KMS-11 (cell line): ENCODE data around the gene U2AF1L4.

Experiments used
- H2AFZ ChIP-seq: fragments of 200-600 bp; sonication (generic); 2 replicates; pipeline ENCODE4 v1.6.1; 2016; ENCODE audit warnings: antibody characterized with exemption, mixed run types, low read depth
- H3K27ac ChIP-seq: fragments of 200-600 bp; sonication (generic); 2 replicates; pipeline ENCODE4 v1.6.1; 2016; ENCODE audit warnings: mild to moderate bottlenecking, mixed run types
- H3K27me3 ChIP-seq: fragments of 200-600 bp; sonication (generic); 2 replicates; pipeline ENCODE4 v1.6.1; 2017; ENCODE audit warnings: mild to moderate bottlenecking, low read depth, mixed run types, moderate library complexity; ENCODE audit not compliant: insufficient read depth
- H3K36me3 ChIP-seq: fragments of 200-600 bp; sonication (generic); 2 replicates; pipeline ENCODE4 v1.6.1; 2017; ENCODE audit warnings: mild to moderate bottlenecking, mixed run types; ENCODE audit not compliant: insufficient read depth
- H3K4me1 ChIP-seq: fragments of 200-600 bp; sonication (generic); 2 replicates; pipeline ENCODE4 v1.6.1; 2016; ENCODE audit warnings: mild to moderate bottlenecking, low read depth, mixed run types; ENCODE audit not compliant: poor library complexity, severe bottlenecking
- H3K4me2 ChIP-seq: fragments of 200-600 bp; sonication (generic); 2 replicates; pipeline ENCODE4 v1.7.0; 2016; ENCODE audit warnings: mild to moderate bottlenecking, mixed run types
- H3K4me3 ChIP-seq: fragments of 200-600 bp; sonication (generic); IDR thresholded peaks from 2 replicates; pipeline ENCODE4 v1.6.1; 2017; ENCODE audit warnings: low read depth, low read length, mixed read lengths; ENCODE audit not compliant: insufficient read depth
- H3K79me2 ChIP-seq: fragments of 200-600 bp; sonication (generic); 2 replicates; pipeline ENCODE4 v1.6.1; 2016; ENCODE audit warnings: low read depth, mixed run types; ENCODE audit not compliant: insufficient read depth
- H3K9ac ChIP-seq: fragments of 200-600 bp; sonication (generic); 2 replicates; pipeline ENCODE4 v1.6.1; 2016; ENCODE audit warnings: mild to moderate bottlenecking, mixed run types
- H4K20me1 ChIP-seq: fragments of 200-600 bp; sonication (generic); 2 replicates; pipeline ENCODE4 v1.6.1; 2016; ENCODE audit warnings: mild to moderate bottlenecking, mixed run types; ENCODE audit not compliant: insufficient read depth
- TF ChIP-seq, protein P1 (sequence below): fragments of 200-600 bp; sonication (generic); conservative IDR thresholded peaks from 2 replicates; pipeline ENCODE4 v1.6.1; 2017; ENCODE audit warnings: low read depth, mild to moderate bottlenecking, antibody characterized with exemption, low read length, moderate library complexity, mixed read lengths

U2AF1L4 gene

GRCh38 chr19:35695895-35696422 lies 49.3 kb downstream of the U2AF1L4 start:
- TF ChIP-seq, protein P1, sequence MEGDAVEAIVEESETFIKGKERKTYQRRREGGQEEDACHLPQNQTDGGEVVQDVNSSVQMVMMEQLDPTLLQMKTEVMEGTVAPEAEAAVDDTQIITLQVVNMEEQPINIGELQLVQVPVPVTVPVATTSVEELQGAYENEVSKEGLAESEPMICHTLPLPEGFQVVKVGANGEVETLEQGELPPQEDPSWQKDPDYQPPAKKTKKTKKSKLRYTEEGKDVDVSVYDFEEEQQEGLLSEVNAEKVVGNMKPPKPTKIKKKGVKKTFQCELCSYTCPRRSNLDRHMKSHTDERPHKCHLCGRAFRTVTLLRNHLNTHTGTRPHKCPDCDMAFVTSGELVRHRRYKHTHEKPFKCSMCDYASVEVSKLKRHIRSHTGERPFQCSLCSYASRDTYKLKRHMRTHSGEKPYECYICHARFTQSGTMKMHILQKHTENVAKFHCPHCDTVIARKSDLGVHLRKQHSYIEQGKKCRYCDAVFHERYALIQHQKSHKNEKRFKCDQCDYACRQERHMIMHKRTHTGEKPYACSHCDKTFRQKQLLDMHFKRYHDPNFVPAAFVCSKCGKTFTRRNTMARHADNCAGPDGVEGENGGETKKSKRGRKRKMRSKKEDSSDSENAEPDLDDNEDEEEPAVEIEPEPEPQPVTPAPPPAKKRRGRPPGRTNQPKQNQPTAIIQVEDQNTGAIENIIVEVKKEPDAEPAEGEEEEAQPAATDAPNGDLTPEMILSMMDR, result no peak

GRCh38 chr19:35693835-35694599 lies 51.2 kb downstream of the U2AF1L4 start:
- Histone ChIP-seq H3K79me2 (no peaks in the 10 kb centered on the region), H3K4me1 (peaks cover 5% of the 10 kb centered on the region), H3K4me3 (no peak overlapping the region), H3K4me2 (no peak overlapping the region), H4K20me1 (no peaks in the 10 kb centered on the region), H3K9ac (no peak overlapping the region), H3K27me3 (peaks cover 11% of the 10 kb centered on the region; the same call in 1 of the 2 replicates), H3K36me3 (no peaks in the 10 kb centered on the region), H2AFZ (no peak overlapping the region), H3K27ac (no peak overlapping the region)
- TF ChIP-seq, protein P1, result peak; percentile 90

More at GRCh38 chr19:35695895-35696422, 49.3 kb downstream of the U2AF1L4 start:
- H3K36me3 ChIP-seq, result no peaks in the 10 kb centered on the region
- peaks cover 6% of the 10 kb centered on the region; the same call in 1 of the 2 replicates for H3K27me3 ChIP-seq
- H3K9ac ChIP-seq, result no peak overlapping the region
- no peak overlapping the region for H3K4me2 ChIP-seq
- no peaks in the 10 kb centered on the region for H3K79me2 ChIP-seq
- no peak overlapping the region for H3K27ac ChIP-seq
- no peaks in the 10 kb centered on the region for H4K20me1 ChIP-seq
- no peak overlapping the region for H3K4me3 ChIP-seq
- peaks cover 5% of the 10 kb centered on the region for H3K4me1 ChIP-seq
- H2AFZ ChIP-seq, result no peak overlapping the region

DNA sequence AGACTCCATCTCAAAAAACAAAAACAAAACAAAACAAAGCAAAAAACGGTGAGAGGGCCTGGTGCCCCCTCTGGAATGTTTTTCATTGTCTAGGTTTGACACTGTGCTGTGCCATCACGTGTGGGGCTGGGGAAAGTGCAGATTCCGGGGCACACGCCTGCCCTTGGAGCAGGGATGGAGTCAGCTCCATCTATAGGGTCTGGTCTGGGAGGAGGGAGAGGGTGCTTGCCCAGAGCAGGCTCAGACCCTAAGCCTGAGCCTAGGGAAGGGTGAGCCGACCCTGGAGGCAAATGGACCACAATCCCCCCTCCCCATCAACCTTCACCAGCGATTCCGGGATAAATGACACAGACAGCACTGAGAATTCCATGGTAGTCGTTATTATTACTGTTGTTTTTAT lies 51.8 kb downstream of the U2AF1L4 start:
- Histone ChIP-seq H3K4me2 (no peak overlapping the region), H3K4me3 (no peak overlapping the region), H3K9ac (no peak overlapping the region), H3K4me1 (peaks cover 5% of the 10 kb centered on the region), H3K27ac (no peak overlapping the region), H4K20me1 (no peaks in the 10 kb centered on the region), H3K27me3 (peaks cover 16% of the 10 kb centered on the region; the same call in 1 of the 2 replicates), H2AFZ (no peak overlapping the region), H3K36me3 (no peaks in the 10 kb centered on the region), H3K79me2 (no peaks in the 10 kb centered on the region)
- TF ChIP-seq, protein P1, result no peak
